ENCODE data around the gene CDH12.

GRCh38 chr5:22678886-22679285 lies 174.3 kb downstream of the CDH12 start:
- TF ChIP-seq CTCF (IDR thresholded peaks at IDR 0.05; ENCODE audit: low read length) (no peak), EZH2 (IDR thresholded peaks at IDR 0.05; ENCODE audit: borderline replicate concordance, low read length) (no peak)

Data from OCI-LY1 (cell line).